CD14-positive monocyte (primary cell): ENCODE results near the gene EMID1. TPM values are rescaled to one million over a fixed set of nuclear protein-coding genes. Genes with fewer than 3 reads are reported as not detected.

Experiments
- DNase-seq, 3 donors: peaks; one replicate each; pipeline ENCODE4 v3.0.0-alpha.2; 2011 to 2022
- H2AFZ ChIP-seq: 2 replicates; pipeline ENCODE4 v1.6.0; 2012; ENCODE audit warnings: mild to moderate bottlenecking, low read depth, low read length, inconsistent platforms; ENCODE audit not compliant: insufficient read depth, poor library complexity, severe bottlenecking
- H3K27ac ChIP-seq, 2 donors: 1 replicate in 1 of 2; 2 replicates in 1 of 2; pipeline ENCODE4 v1.5.1; 2012 to 2013; ENCODE audit warnings: low read length in 2 of 2, control low read depth in 1 of 2, inconsistent platforms in 1 of 2, low read depth in 1 of 2, mild to moderate bottlenecking in 1 of 2
- H3K27me3 ChIP-seq, 2 donors: one replicate each; pipeline versions ENCODE4 v1.6.0 to v1.6.1; 2011 to 2013; ENCODE audit warnings: low read length in 2 of 2; ENCODE audit not compliant: control insufficient read depth in 2 of 2, insufficient read depth in 2 of 2
- H3K36me3 ChIP-seq, 2 donors: replicated peaks in 1 of 2; 1 replicate in 1 of 2; 2 replicates in 1 of 2; pipeline versions ENCODE4 v1.5.1 to v1.6.1; 2012 to 2013; ENCODE audit warnings: low read length in 2 of 2, control low read depth in 1 of 2, inconsistent platforms in 1 of 2, mild to moderate bottlenecking in 1 of 2; ENCODE audit not compliant: insufficient read depth in 2 of 2, control insufficient read depth in 1 of 2
- H3K4me1 ChIP-seq, 2 donors: 1 replicate in 1 of 2; 2 replicates in 1 of 2; pipeline versions ENCODE4 v1.5.1 to v1.6.1; 2012 to 2013; ENCODE audit warnings: low read length in 2 of 2, control low read depth in 1 of 2, inconsistent platforms in 1 of 2, mild to moderate bottlenecking in 1 of 2, moderate library complexity in 1 of 2; ENCODE audit not compliant: insufficient read depth in 2 of 2, control insufficient read depth in 1 of 2
- H3K4me2 ChIP-seq: replicated peaks from 2 replicates; pipeline ENCODE3; 2012; ENCODE audit warnings: low read length, moderate library complexity, mild to moderate bottlenecking; ENCODE audit not compliant: poor library complexity, severe bottlenecking; ENCODE audit errors: extremely low read depth
- H3K4me3 ChIP-seq, 3 experiments: fragments of 200-600 bp in 1 of 3; sonication (generic) in 1 of 3; replicated peaks in 1 of 3; 1 replicate in 2 of 3; 2 replicates in 1 of 3; pipeline ENCODE4 v1.5.1; 2011 to 2013; ENCODE audit warnings: low read length in 3 of 3, mild to moderate bottlenecking in 3 of 3, control low read depth in 2 of 3, low read depth in 2 of 3, inconsistent platforms in 1 of 3, moderate library complexity in 1 of 3
- H3K79me2 ChIP-seq: 2 replicates; pipeline ENCODE4 v1.6.0; 2012; ENCODE audit warnings: mild to moderate bottlenecking, control low read depth, inconsistent platforms, low read length, moderate library complexity; ENCODE audit not compliant: insufficient read depth
- H3K9ac ChIP-seq: 2 replicates; pipeline ENCODE4 v1.6.0; 2017; ENCODE audit warnings: low read length, mild to moderate bottlenecking; ENCODE audit not compliant: insufficient read depth, poor library complexity, severe bottlenecking
- H3K9me3 ChIP-seq, 2 donors: replicated peaks in 1 of 2; 1 replicate in 1 of 2; 2 replicates in 1 of 2; pipeline versions ENCODE4 v1.5.1 to v1.6.1; 2012 to 2013; ENCODE audit warnings: low read length in 2 of 2, control low read depth in 1 of 2; ENCODE audit not compliant: control insufficient read depth in 1 of 2, insufficient read depth in 1 of 2
- H4K20me1 ChIP-seq: 2 replicates; pipeline ENCODE4 v1.6.0; 2012; ENCODE audit warnings: mild to moderate bottlenecking, low read length, control low read depth, moderate library complexity; ENCODE audit not compliant: insufficient read depth
- H3K27ac Mint-ChIP-seq, 7 donors: one replicate each; pipeline ENCODE4 v1.8.0; 2020; ENCODE audit warnings: mild to moderate bottlenecking in 7 of 7, mixed read lengths in 7 of 7, moderate library complexity in 6 of 7, inconsistent platforms in 2 of 7
- H3K27me3 Mint-ChIP-seq, 3 donors: one replicate each; pipeline ENCODE4 v1.8.0; 2021 to 2022; ENCODE audit warnings: low read depth in 3 of 3, mild to moderate bottlenecking in 3 of 3, mixed read lengths in 3 of 3, moderate library complexity in 3 of 3, inconsistent platforms in 1 of 3
- H3K36me3 Mint-ChIP-seq, 2 donors: one replicate each; pipeline ENCODE4 v1.8.0; 2020; ENCODE audit warnings: mixed read lengths in 2 of 2, inconsistent platforms in 1 of 2, mild to moderate bottlenecking in 1 of 2
- H3K4me1 Mint-ChIP-seq: one replicate; pipeline ENCODE4 v1.8.0; 2020; ENCODE audit warnings: mild to moderate bottlenecking, mixed read lengths
- H3K4me3 Mint-ChIP-seq, 2 donors: one replicate each; pipeline ENCODE4 v1.8.0; 2020; ENCODE audit warnings: mild to moderate bottlenecking in 2 of 2, mixed read lengths in 2 of 2, moderate library complexity in 1 of 2
- H3K9me3 Mint-ChIP-seq, 7 donors: one replicate each; pipeline ENCODE4 v1.8.0; 2020 to 2022; ENCODE audit warnings: mixed read lengths in 7 of 7, mild to moderate bottlenecking in 6 of 7, moderate library complexity in 6 of 7, inconsistent platforms in 2 of 7
- WGBS: methylation state at CpG from one replicate; pipeline ENCODE4 v1.1.5; 2013; ENCODE audit warnings: missing lambda C conversion rate; ENCODE audit not compliant: insufficient coverage; 5-methylcytosine and 5-hydroxymethylcytosine counted together
- intact Hi-C, 2 donors: fragments of 100-400 bp; cut with micrococcal nuclease; formaldehyde crosslinking; loops; one replicate each; pipeline versions ENCODE4 v1.15.0 to v1.15.1; 2023
- polyA plus RNA-seq, 3 donors: library from polyadenylated mRNA; depleted of rRNA in 1 of 3; unstranded in 2 of 3; stranded (reverse) in 1 of 3; fragments of 300-500 nt in 2 of 3; fragments of >200 nt in 1 of 3; fragmentation: Illumina TruSeq in 2 of 3; gene quantifications; 1 replicate in 2 of 3; 2 replicates in 1 of 3; pipeline ENCODE4 v1.2.3, GENCODE V29; 2012 to 2021
- TF ChIP-seq, protein P1 (sequence below): fragments of 200-600 bp; IDR thresholded peaks from one replicate; pipeline ENCODE4 v1.8.0; 2022; ENCODE audit warnings: antibody characterized with exemption, mild to moderate bottlenecking

The EMID1 gene
- polyA plus RNA-seq, 3 donors: not detected

DNA sequence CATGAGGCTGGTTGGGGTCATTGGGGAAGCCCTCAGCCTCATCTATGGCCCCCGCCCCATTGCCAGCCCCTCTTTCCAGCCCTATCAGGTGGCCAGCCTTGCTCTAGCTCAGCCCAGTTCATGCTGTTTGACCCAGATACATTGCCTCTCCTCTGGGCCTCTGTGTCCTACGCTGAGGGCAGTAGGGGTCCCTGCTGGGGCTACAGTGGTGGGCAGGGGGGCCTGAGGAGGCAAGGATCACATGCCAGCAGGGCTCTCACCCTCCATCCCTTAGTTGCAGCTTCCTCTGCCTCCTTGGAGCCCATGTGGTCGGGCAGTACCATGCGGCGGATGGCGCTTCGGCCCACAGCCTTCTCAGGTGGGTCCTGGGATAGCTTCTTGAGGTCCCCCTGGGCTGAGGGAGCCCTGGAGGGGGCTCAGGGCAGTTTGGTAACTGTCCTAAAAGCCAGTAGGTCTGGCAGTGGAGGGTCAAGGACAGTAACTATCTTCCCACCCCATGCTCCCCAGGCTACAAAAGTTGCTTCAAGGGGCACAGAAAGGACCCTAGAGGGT is 19.2 kb downstream of the EMID1 start:
- Histone ChIP-seq H3K4me2 (no peak overlapping the region), H3K9me3 (no peaks in the 10 kb centered on the region), H3K79me2 (no peaks in the 10 kb centered on the region), H3K4me1 (no peaks in the 10 kb centered on the region), H3K27me3 (no peaks in the 10 kb centered on the region), H3K27ac (no peak overlapping the region), H3K9ac (peak overlapping the region; percentile 8), H3K36me3 (no peaks in the 10 kb centered on the region), H2AFZ (no peak overlapping the region), H4K20me1 (no peaks in the 10 kb centered on the region), H3K4me3 (no peak overlapping the region)
- H3K27me3 Mint-ChIP-seq: peaks cover 0 to 3% (median 1%) of the 10 kb centered on the region in 3 donors
- no peak overlapping the region for H3K4me3 Mint-ChIP-seq
- TF ChIP-seq, protein P1, sequence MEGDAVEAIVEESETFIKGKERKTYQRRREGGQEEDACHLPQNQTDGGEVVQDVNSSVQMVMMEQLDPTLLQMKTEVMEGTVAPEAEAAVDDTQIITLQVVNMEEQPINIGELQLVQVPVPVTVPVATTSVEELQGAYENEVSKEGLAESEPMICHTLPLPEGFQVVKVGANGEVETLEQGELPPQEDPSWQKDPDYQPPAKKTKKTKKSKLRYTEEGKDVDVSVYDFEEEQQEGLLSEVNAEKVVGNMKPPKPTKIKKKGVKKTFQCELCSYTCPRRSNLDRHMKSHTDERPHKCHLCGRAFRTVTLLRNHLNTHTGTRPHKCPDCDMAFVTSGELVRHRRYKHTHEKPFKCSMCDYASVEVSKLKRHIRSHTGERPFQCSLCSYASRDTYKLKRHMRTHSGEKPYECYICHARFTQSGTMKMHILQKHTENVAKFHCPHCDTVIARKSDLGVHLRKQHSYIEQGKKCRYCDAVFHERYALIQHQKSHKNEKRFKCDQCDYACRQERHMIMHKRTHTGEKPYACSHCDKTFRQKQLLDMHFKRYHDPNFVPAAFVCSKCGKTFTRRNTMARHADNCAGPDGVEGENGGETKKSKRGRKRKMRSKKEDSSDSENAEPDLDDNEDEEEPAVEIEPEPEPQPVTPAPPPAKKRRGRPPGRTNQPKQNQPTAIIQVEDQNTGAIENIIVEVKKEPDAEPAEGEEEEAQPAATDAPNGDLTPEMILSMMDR: no peak
- H3K27ac Mint-ChIP-seq: peak overlapping the region in 1 of 7 donors; percentile 2
- intact Hi-C loops: no loop called here
- DNase-seq: no peak
- H3K4me1 Mint-ChIP-seq: peaks cover 5% of the 10 kb centered on the region
- no peaks in the 10 kb centered on the region for H3K36me3 Mint-ChIP-seq
- 92% methylated on average over 5 of the region's 7 CpGs for WGBS
- no peaks in the 10 kb centered on the region for H3K9me3 Mint-ChIP-seq

DNA sequence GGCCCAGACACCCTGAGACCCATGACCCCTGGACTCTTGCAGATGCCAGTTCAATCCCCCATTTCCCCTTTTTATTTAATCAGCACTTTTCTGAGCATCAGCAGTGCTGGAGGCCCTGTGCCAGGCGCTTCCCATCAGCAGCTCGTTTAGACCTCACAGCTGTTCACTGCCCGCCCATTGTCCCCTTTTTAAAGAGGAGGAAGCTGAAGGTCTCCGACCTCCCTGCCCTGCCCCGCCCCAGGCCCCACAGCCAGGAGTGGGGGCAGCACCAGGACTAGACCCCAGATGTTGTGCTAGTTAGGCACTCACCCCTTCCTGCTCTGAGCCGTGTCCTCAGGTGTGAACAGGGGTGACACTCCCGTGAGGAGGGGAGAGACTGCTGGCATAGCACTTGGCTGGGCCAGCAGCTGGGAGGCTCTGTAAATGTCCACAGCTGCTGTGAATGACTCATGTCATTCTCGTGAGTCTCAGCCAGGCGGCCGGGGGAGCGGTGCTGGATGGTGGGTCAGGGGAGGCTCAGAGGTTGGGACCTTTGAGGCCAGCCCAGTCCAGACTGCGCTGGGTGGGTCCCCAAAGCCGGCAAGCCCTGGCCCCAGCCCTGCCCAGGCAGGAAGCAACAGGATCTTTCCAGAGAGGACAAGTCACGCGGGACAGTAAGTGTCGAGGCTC is 19.9 kb downstream of the EMID1 start:
- DNase-seq: no peak
- Histone ChIP-seq H3K27me3 (no peaks in the 10 kb centered on the region), H3K9ac (peak overlapping the region; percentile 8), H3K4me1 (no peaks in the 10 kb centered on the region), H3K9me3 (no peaks in the 10 kb centered on the region), H3K4me3 (no peak overlapping the region), H2AFZ (peak overlapping the region; percentile 17), H4K20me1 (no peaks in the 10 kb centered on the region), H3K27ac (no peak overlapping the region), H3K4me2 (no peak overlapping the region), H3K36me3 (no peaks in the 10 kb centered on the region), H3K79me2 (no peaks in the 10 kb centered on the region)
- WGBS: 38% methylated on average over 16 of the region's 16 CpGs
- Mint-ChIP-seq H3K27me3 (peaks cover 0 to 3% (median 1%) of the 10 kb centered on the region in 3 donors), H3K27ac (peak overlapping the region in 1 of 7 donors; percentile 2), H3K4me1 (peaks cover 5% of the 10 kb centered on the region), H3K9me3 (no peaks in the 10 kb centered on the region), H3K36me3 (no peaks in the 10 kb centered on the region), H3K4me3 (no peak overlapping the region)
- TF ChIP-seq, protein P1: no peak
- intact Hi-C loops: no loop called here
